Measurements from ENCODE around the gene LCOR.
"Not testable (repeated sequence)": the region's sequence is repeated elsewhere in the genome, so short reads cannot be mapped to it uniquely, and the experiment has no call there.

LCOR gene

GRCh38 chr10:96831867-96832720 is at the start of gene LCOR:
Gene LCOR (plus strand): TSS chr10:96832298. CDS start chr10:96949058, 116,760 bp downstream.
- DNase-seq (ENCODE audit: low spot score): peak; percentile 97

- DNase-seq (ENCODE audit: low spot score): no peak
Observed at GRCh38 chr10:96784253-96784652, 47.8 kb upstream of the LCOR start.

- DNase-seq (ENCODE audit: low spot score): no peak
Observed at GRCh38 chr10:96789571-96790108, 42.5 kb upstream of the LCOR start.

- DNase-seq (ENCODE audit: low spot score): no peak
Observed at GRCh38 chr10:96791902-96792301, 40.2 kb upstream of the LCOR start.

GRCh38 chr10:96794836-96795733 is 37.0 kb upstream of the LCOR start:
- no peak for DNase-seq (ENCODE audit: low spot score)

- no peak for DNase-seq (ENCODE audit: low spot score)
Observed at GRCh38 chr10:96797485-96797884, 34.6 kb upstream of the LCOR start.

GRCh38 chr10:96803288-96803664 is 28.8 kb upstream of the LCOR start:
- no peak for DNase-seq (ENCODE audit: low spot score)

- peak; percentile 43 for DNase-seq (ENCODE audit: low spot score)
Observed at GRCh38 chr10:96814264-96814663, 17.8 kb upstream of the LCOR start.

- not testable (repeated sequence) for DNase-seq (ENCODE audit: low spot score)
Observed at GRCh38 chr10:96818971-96819370, 13.1 kb upstream of the LCOR start.

GRCh38 chr10:96820765-96821164 is 11.3 kb upstream of the LCOR start:
- no peak for DNase-seq (ENCODE audit: low spot score)

GRCh38 chr10:96826438-96826837 is 5.7 kb upstream of the LCOR start:
- no peak for DNase-seq (ENCODE audit: low spot score)

GRCh38 chr10:96828609-96829008 is 3.5 kb upstream of the LCOR start:
- no peak for DNase-seq (ENCODE audit: low spot score)

- DNase-seq (ENCODE audit: low spot score): no peak
Observed at GRCh38 chr10:96829029-96829773, 2.9 kb upstream of the LCOR start.

- peak; percentile 46 for DNase-seq (ENCODE audit: low spot score)
Observed at GRCh38 chr10:96830511-96831199, 1.4 kb upstream of the LCOR start.

GRCh38 chr10:96831200-96831866 is 765 bp upstream of the LCOR start:
- no peak for DNase-seq (ENCODE audit: low spot score)

- peak; percentile 94 for DNase-seq (ENCODE audit: low spot score)
Observed at GRCh38 chr10:96832721-96833219, 672 bp downstream of the LCOR start.

GRCh38 chr10:96833220-96834001 is 1.3 kb downstream of the LCOR start:
- DNase-seq (ENCODE audit: low spot score): peak; percentile 39

- no peak for DNase-seq (ENCODE audit: low spot score)
Observed at GRCh38 chr10:96834120-96834519, 2.0 kb downstream of the LCOR start.

- no peak for DNase-seq (ENCODE audit: low spot score)
Observed at GRCh38 chr10:96835899-96836298, 3.8 kb downstream of the LCOR start.

- DNase-seq (ENCODE audit: low spot score): no peak
Observed at GRCh38 chr10:96838529-96838928, 6.4 kb downstream of the LCOR start.

All from AG08396 (cell line).